ENCODE data around the gene ECE1.

ECE1 gene

GRCh38 chr1:21305155-21305899 is 15.1 kb upstream of the ECE1 start:
- H3K4me3 ChIP-seq (replicated peaks; ENCODE audit: insufficient read depth, low read length) = no peak overlapping the region
- no peak for DNase-seq (ENCODE audit: low read depth in 1 of 2, low spot score in 1 of 2)
- H3K27ac ChIP-seq (replicated peaks) = no peak overlapping the region
- H3K27me3 ChIP-seq (ENCODE audit: insufficient read depth, poor library complexity, severe bottlenecking) = no peaks in the 10 kb centered on the region
- TF ChIP-seq SPI1 (IDR thresholded peaks at IDR 0.05; ENCODE audit: borderline replicate concordance, low read depth) = no peak
- TF ChIP-seq POLR2AphosphoS5 (IDR thresholded peaks at IDR 0.05; ENCODE audit: low read depth) = no peak
- TF ChIP-seq, protein P1, sequence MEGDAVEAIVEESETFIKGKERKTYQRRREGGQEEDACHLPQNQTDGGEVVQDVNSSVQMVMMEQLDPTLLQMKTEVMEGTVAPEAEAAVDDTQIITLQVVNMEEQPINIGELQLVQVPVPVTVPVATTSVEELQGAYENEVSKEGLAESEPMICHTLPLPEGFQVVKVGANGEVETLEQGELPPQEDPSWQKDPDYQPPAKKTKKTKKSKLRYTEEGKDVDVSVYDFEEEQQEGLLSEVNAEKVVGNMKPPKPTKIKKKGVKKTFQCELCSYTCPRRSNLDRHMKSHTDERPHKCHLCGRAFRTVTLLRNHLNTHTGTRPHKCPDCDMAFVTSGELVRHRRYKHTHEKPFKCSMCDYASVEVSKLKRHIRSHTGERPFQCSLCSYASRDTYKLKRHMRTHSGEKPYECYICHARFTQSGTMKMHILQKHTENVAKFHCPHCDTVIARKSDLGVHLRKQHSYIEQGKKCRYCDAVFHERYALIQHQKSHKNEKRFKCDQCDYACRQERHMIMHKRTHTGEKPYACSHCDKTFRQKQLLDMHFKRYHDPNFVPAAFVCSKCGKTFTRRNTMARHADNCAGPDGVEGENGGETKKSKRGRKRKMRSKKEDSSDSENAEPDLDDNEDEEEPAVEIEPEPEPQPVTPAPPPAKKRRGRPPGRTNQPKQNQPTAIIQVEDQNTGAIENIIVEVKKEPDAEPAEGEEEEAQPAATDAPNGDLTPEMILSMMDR (IDR thresholded peaks at IDR 0.05; ENCODE audit: insufficient read depth, low read length) = no peak

- DNase-seq (ENCODE audit: low read depth in 1 of 2, low spot score in 1 of 2) = no peak
- TF ChIP-seq GABPA (IDR thresholded peaks at IDR 0.05; ENCODE audit: low read depth) (no peak), SPI1 (IDR thresholded peaks at IDR 0.05; ENCODE audit: borderline replicate concordance, low read depth) (no peak), POLR2AphosphoS5 (IDR thresholded peaks at IDR 0.05; ENCODE audit: low read depth) (no peak)
- TF ChIP-seq, protein P2, sequence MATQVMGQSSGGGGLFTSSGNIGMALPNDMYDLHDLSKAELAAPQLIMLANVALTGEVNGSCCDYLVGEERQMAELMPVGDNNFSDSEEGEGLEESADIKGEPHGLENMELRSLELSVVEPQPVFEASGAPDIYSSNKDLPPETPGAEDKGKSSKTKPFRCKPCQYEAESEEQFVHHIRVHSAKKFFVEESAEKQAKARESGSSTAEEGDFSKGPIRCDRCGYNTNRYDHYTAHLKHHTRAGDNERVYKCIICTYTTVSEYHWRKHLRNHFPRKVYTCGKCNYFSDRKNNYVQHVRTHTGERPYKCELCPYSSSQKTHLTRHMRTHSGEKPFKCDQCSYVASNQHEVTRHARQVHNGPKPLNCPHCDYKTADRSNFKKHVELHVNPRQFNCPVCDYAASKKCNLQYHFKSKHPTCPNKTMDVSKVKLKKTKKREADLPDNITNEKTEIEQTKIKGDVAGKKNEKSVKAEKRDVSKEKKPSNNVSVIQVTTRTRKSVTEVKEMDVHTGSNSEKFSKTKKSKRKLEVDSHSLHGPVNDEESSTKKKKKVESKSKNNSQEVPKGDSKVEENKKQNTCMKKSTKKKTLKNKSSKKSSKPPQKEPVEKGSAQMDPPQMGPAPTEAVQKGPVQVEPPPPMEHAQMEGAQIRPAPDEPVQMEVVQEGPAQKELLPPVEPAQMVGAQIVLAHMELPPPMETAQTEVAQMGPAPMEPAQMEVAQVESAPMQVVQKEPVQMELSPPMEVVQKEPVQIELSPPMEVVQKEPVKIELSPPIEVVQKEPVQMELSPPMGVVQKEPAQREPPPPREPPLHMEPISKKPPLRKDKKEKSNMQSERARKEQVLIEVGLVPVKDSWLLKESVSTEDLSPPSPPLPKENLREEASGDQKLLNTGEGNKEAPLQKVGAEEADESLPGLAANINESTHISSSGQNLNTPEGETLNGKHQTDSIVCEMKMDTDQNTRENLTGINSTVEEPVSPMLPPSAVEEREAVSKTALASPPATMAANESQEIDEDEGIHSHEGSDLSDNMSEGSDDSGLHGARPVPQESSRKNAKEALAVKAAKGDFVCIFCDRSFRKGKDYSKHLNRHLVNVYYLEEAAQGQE (IDR thresholded peaks at IDR 0.05; ENCODE audit: insufficient replicate concordance, low read depth) = no peak
- TF ChIP-seq, protein P1 (IDR thresholded peaks at IDR 0.05; ENCODE audit: insufficient read depth, low read length) = no peak
- Histone ChIP-seq H3K4me3 (replicated peaks; ENCODE audit: insufficient read depth, low read length) (no peak overlapping the region), H3K27me3 (ENCODE audit: insufficient read depth, poor library complexity, severe bottlenecking) (no peaks in the 10 kb centered on the region), H3K27ac (replicated peaks) (no peak overlapping the region)
Measured at GRCh38 chr1:21304488-21304887, 14.2 kb upstream of the ECE1 start.

GRCh38 chr1:21302747-21303715 is 12.8 kb upstream of the ECE1 start:
- no peak for TF ChIP-seq SPI1 (IDR thresholded peaks at IDR 0.05; ENCODE audit: borderline replicate concordance, low read depth)
- no peak for TF ChIP-seq POLR2AphosphoS5 (IDR thresholded peaks at IDR 0.05; ENCODE audit: low read depth)
- TF ChIP-seq GABPA (IDR thresholded peaks at IDR 0.05; ENCODE audit: low read depth) = no peak
- TF ChIP-seq, protein P1 (IDR thresholded peaks at IDR 0.05; ENCODE audit: insufficient read depth, low read length) = no peak
- TF ChIP-seq, protein P2 (IDR thresholded peaks at IDR 0.05; ENCODE audit: insufficient replicate concordance, low read depth) = no peak
- H3K27ac ChIP-seq (replicated peaks) = no peak overlapping the region
- no peak for DNase-seq (ENCODE audit: low read depth in 1 of 2, low spot score in 1 of 2)
- no peaks in the 10 kb centered on the region for H3K27me3 ChIP-seq (ENCODE audit: insufficient read depth, poor library complexity, severe bottlenecking)
- H3K4me3 ChIP-seq (replicated peaks; ENCODE audit: insufficient read depth, low read length) = no peak overlapping the region

All from HL-60 (cell line).